A549 (cell line): ENCODE results near the gene FBF1.

Experiments used
- BHLHE40 ChIP-seq: IDR thresholded peaks from 2 replicates; pipeline ENCODE4 v1.6.1; 2012; ENCODE audit warnings: low read depth, low read length, inconsistent platforms
- CEBPB ChIP-seq, 2 experiments: fragments of >200 bp in 1 of 2; sonication (Bioruptor Twin) in 1 of 2; formaldehyde crosslinking in 1 of 2; IDR thresholded peaks; 2 replicates each; pipeline ENCODE4 v1.6.1; 2012 to 2016
- CHD4 ChIP-seq: fragments of 200-600 bp; sonication (generic); IDR thresholded peaks from 2 replicates; pipeline ENCODE4 v1.6.1; 2016; ENCODE audit warnings: antibody characterized with exemption, mild to moderate bottlenecking, borderline replicate concordance
- EP300 ChIP-seq, 2 experiments: fragments of >200 bp; sonication (Bioruptor Twin); formaldehyde crosslinking; IDR thresholded peaks; 2 replicates in 1 of 2; 3 replicates in 1 of 2; pipeline ENCODE4 v1.6.1; 2016 to 2017
- MYC ChIP-seq: IDR thresholded peaks from 2 replicates; pipeline ENCODE4 v1.6.1; 2012; ENCODE audit warnings: mild to moderate bottlenecking, inconsistent platforms, low read length, improper control_type of control experiment, borderline replicate concordance
- NFE2L2 ChIP-seq: fragments of 150-350 bp; conservative IDR thresholded peaks from 2 replicates; pipeline ENCODE4 v1.6.1; 2014; ENCODE audit warnings: low read length
- NPAS2 ChIP-seq: fragments of 250-450 bp; sonication (Bioruptor Pico); IDR thresholded peaks from 2 replicates; pipeline ENCODE4 v1.8.0; 2022; ENCODE audit warnings: mild to moderate bottlenecking, moderate library complexity, borderline replicate concordance
- POLR2A ChIP-seq: IDR thresholded peaks from 2 replicates; pipeline ENCODE4 v1.6.1; 2012; ENCODE audit warnings: mild to moderate bottlenecking, low read length
- SMC3 ChIP-seq: fragments of >200 bp; sonication (Bioruptor Twin); formaldehyde crosslinking; IDR thresholded peaks from 3 replicates; pipeline ENCODE4 v1.6.1; 2018; ENCODE audit warnings: inconsistent platforms
- SREBF2 ChIP-seq: fragments of 450-650 bp; IDR thresholded peaks from 2 replicates; pipeline ENCODE4 v1.6.1; 2014; ENCODE audit warnings: mild to moderate bottlenecking, moderate library complexity
- TF ChIP-seq, protein P1 (sequence below): fragments of >200 bp; sonication (Bioruptor Twin); formaldehyde crosslinking; IDR thresholded peaks from 3 replicates; pipeline ENCODE4 v1.5.1; 2016
- TF ChIP-seq, protein P2 (sequence below): IDR thresholded peaks from 2 replicates; pipeline ENCODE4 v1.6.1; 2012
- TF ChIP-seq, protein P3 (sequence below): fragments of >200 bp; sonication (Bioruptor Twin); formaldehyde crosslinking; IDR thresholded peaks from 3 replicates; pipeline ENCODE4 v1.6.1; 2016

DNA sequence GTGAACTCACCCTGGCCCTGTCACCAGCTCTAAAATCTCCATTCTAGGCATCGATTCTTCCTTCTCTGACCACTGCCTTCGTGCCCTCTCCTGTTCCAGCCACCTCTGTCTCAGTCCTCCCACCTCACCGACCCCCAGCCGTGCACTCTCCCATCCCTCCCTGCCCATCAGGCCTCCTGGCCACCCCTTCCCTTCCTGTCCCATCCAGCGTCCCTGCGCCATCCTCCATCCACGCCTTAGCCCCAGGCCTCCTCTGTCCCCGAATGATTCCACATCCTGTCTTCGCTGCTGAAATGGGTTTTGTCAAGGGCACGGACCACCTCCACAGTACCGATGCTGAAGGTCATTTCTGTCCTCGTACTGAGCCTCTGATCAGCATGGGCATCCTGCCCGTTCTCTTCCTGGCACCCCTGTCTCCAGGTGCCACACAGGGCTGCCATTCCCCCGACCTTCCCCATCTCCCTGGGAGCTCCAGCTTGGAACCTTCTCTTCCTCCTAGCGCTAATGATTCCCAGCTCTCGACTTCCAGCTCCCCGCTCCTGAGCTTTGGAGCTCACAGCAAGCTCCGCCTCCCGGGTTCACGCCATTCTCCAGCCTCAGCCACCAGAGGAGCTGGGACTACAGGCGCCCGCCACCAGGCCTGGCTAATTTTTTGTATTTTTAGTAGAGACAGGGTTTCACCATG, 46.7 kb downstream of the FBF1 start:
- TF ChIP-seq, protein P1, sequence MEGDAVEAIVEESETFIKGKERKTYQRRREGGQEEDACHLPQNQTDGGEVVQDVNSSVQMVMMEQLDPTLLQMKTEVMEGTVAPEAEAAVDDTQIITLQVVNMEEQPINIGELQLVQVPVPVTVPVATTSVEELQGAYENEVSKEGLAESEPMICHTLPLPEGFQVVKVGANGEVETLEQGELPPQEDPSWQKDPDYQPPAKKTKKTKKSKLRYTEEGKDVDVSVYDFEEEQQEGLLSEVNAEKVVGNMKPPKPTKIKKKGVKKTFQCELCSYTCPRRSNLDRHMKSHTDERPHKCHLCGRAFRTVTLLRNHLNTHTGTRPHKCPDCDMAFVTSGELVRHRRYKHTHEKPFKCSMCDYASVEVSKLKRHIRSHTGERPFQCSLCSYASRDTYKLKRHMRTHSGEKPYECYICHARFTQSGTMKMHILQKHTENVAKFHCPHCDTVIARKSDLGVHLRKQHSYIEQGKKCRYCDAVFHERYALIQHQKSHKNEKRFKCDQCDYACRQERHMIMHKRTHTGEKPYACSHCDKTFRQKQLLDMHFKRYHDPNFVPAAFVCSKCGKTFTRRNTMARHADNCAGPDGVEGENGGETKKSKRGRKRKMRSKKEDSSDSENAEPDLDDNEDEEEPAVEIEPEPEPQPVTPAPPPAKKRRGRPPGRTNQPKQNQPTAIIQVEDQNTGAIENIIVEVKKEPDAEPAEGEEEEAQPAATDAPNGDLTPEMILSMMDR: no peak
- TF ChIP-seq POLR2A (no peak), MYC (no peak), NPAS2 (CRISPR knock-in tag) (no peak), EP300 (IDR thresholded peaks at IDR 0.05) (no peak), BHLHE40 (no peak), SMC3 (no peak), CEBPB (IDR thresholded peaks at IDR 0.05) (no peak), NFE2L2 (no peak), SREBF2 (no peak), CHD4 (no peak)
- TF ChIP-seq, protein P2, sequence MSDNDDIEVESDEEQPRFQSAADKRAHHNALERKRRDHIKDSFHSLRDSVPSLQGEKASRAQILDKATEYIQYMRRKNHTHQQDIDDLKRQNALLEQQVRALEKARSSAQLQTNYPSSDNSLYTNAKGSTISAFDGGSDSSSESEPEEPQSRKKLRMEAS: no peak
- TF ChIP-seq, protein P3, sequence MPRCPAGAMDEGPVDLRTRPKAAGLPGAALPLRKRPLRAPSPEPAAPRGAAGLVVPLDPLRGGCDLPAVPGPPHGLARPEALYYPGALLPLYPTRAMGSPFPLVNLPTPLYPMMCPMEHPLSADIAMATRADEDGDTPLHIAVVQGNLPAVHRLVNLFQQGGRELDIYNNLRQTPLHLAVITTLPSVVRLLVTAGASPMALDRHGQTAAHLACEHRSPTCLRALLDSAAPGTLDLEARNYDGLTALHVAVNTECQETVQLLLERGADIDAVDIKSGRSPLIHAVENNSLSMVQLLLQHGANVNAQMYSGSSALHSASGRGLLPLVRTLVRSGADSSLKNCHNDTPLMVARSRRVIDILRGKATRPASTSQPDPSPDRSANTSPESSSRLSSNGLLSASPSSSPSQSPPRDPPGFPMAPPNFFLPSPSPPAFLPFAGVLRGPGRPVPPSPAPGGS: no peak
